Fibroblast of skin of scalp (primary cell): ENCODE data around the gene SPTB.

Experiments
- DNase-seq: peaks from one replicate; pipeline ENCODE4 v3.0.0-alpha.2; 2013

The SPTB gene

DNA sequence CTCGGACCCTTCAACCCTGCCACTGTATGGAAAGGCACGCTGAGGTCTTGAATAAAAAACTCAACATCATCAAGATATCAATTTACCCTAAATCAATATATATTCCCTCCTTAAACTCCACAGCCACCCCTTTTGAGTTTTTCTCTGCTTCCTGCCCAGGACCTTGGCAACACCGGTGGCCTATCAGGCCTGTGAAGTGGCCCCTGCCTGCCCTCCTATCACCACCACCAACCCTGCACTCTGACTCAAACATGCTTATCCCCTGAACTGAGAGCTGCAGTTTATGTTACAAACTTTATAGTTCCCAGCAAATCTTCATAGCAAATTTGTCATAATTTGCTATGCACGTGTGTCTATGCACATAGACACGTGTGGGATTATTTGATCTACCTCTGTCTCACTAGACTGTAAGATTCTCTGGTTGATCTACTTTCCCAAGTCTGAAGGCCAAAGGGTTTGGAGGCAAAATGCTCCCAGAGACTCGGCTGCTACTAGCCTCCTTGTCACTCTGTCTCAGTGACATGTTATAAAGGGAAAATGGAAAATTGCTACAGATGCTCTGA is 63.4 kb downstream of the SPTB start:
- no peak for DNase-seq

DNA sequence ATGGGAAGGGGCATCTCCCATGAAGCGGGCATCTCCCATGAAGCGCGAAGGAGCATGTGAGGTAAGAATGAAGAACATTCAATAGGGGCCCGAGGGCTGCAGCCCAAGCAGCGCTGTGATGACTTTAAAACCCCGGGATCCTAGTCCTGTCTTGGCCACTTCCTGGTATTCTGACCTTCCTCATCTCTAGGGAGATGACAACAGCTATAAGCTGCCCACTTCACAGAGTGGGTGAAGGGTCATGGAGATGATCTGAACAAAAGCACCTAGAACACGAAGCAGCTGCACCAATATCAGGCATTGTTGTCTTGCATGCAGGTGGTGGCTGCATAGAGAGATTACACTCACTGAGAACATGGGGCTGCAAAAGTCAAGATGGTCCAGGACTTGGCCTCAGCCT is 64.5 kb downstream of the SPTB start:
- DNase-seq, result no peak

DNA sequence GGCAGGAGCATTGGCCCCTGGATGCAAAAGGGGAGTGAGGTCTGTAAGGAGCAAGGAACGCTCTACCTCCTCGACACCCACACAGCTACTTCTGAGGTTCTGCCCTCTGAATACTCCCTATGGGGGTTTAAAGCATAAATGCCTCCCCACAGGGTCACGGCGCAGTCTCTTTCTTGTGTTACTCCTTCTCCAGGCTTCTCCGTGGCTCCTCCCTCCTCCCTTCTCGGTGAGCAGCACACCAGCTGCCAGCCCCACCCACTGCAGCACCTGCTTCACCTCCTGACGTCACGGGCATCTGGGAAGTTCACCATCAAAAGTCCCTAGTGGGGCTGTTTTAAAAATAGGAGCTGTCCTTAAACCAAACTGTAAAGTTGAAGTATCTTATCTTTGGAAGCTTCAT is 67.3 kb downstream of the SPTB start:
- no peak for DNase-seq

DNA sequence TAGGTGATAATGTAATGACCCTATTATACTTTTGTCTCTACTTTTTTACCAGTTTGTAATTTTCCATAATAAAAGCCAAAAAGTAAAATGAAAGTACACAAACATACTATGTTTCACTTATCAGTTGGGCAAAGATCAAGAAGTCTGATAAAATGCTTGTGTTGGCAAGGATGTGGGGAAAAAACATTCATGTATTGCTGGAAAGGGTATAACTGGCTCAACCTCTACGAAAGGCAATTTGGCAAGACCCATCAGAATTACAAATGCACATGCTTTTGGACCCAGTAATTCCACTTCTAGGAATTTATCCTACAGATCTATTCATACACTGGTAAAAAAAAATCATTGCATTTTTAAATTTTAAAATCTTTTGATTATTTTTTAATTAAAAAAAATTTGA is 68.0 kb downstream of the SPTB start:
- no peak for DNase-seq

DNA sequence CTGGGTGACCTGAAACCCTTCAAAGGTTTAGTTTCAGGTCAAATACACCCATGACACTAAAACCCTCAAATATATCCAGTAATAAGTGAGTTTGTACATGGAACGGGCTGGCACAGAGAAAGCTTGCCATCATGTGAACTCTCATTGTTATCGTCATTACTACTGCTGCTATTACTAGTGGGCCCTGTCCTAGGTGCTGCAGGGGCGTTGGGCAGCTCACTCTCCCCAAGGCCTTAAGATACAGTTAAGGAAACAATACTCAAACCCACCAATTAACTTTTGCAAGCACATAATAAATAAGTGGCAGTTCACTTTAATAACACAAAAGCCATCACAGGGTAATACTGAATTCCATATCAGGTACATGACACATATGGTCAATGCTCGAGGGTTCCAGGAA is 71.3 kb downstream of the SPTB start:
- DNase-seq, result no peak

DNA sequence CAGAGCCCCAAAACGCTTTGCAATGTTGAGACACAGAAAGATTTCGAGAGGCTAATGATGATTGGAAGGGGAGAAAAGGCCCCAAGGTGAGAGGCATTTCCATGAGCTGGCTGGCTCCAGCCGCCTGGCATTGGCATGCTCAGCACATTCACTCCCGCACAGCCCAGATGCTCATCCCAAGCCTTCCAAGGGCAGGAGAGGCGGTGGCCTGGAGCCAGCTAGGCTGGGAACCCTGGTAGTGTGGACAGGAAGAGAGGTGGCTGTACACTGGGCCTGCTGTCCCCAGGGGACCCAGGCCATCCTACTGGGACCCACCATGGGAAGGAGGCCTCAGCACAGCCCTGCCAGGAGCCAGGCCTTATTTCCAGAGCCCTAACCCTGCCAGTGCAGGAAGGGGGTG is 72.2 kb downstream of the SPTB start:
- DNase-seq, result no peak

DNA sequence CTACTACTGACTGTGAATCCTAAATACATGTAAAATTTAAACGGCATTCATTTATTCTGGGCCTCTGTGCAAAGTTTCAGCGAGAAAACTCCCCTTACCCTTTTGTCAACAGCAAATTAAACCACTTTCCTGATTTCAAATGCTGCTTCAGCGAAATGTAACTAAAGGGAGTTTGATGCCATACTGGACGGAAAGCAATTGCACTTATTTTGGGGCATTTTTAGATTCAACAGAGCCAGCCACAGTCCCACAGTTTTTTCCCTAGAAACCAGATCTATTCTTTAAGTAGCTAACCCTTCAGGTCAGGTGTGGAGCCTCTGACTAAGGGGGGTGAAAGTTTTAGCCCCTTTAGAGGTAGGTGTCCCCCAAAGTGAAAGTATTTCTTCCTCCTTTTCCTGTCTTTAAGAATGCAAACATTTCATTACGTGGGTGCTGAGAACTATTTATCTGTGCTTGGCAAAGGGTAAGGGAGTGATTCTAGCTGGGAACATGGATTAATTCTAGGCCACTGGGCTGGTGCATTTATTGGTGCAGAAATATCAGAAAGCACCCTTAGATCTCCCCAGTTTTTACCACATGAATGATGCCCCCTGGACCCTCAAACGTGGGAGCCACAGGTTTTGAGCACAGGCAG is 72.7 kb downstream of the SPTB start:
- no peak for DNase-seq

DNA sequence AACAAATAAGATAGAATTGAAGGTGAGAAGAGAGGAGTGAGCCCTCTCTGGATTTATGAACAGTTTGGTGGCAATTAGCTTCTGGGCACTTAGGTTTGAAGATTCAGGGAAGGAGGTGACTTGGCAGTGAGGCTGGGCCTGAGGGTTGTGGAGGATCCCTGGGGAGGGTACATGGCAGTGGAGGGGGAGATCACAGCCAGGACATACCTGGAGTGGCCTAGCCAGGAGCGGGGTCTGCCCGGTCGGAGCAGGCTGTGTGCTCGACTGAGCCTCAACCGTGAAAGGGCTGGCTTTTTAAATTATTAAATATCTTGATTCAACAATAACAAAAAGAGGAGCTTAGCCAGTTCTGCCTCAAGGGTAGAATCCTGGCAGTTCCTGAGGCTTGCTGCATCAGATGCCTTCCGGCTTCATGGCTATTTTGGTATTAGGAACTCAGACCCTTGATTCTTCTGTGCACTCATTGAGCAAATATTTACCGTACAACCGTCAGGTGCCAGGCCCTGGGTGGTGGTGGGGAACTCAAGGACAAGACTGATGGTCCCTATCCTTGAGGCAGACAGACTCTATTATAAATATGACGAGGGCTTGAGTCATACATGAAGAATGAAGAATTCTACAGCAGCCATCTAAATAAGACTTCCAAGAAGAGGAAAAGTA is 73.4 kb downstream of the SPTB start:
- DNase-seq, result peak; percentile 87

DNA sequence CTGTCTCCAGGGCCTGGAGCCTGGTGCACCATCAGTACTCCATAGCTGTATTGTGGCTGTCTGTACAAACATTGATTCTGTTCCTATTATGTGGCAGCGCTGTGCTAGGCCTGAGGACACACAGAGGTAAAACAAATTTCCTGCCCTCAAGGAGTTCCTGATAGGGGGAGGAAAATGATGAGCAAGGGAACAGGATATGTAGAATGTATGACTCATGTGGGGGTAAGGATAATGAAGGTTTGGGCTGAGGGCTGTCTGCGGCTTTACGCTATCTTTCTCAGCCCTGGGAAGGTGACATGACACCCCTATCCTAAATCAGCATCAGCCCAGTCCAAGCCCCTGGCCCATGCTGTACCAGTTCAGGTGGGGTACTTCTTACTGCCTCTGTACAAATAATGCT is 74.1 kb downstream of the SPTB start:
- DNase-seq, result peak; percentile 63

DNA sequence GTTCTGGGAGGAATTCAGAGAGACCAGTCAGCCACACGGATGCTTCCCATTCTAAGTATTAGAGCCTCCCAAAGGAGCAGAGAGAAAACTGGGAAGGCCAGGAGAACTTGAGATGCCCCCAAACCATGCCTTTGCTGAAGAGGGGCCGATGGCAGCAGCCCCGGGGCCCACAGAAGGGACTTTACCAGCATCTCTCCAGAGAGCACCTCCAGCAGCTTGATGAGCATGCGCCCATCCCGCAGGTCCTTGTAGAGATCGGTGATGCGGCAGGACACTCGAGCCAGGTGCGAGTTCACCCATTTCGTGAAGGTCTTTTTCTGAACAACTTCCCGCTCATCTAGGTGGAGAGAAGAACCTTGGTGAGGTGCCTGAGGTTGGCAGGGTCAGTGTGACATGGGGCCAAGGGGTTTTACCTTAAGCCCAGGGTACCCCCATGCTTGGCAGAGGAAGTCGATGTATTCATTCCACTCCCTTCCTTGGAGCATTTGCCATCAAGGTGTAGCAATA is 74.9 kb downstream of the SPTB start:
- DNase-seq, result no peak

DNA sequence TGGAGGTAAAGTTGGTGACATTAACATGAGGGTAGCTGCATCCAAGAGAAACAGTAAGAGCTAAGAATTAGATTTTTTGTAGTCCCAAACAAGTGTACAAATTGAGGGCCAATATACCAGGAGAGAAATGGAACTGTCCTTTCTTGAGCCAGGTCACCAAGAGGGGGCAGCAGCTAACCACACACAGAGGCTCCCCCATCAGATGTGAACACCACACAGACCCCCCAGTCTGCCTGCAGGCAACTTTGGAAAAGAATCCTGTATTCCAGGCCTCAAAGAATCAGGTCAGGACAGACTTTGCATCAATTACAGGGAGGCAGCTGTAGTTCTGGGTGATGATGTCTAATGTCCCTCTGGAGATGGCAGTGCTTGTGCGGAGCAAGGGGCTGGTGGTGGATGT is 77.9 kb downstream of the SPTB start:
- DNase-seq, result peak; percentile 40

DNA sequence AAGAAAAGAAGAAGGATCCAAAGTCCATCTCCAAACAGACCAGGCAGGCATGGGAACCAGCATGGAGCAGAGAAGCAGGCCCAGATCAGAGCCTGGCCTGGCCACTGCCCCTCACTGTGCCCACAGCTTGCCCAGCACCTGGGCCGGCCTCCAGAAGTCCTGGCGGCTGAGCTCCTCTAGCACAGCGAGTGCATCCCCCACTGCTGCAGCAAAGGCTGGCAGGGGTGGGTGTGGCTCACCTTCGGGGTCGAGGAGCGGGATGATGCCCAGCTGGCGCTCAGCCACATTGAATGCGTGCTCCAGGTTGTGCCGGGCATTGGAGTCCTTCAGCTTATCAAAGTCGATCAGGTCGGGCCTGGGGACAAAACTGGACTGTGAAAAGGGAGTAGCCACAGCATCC is 78.7 kb downstream of the SPTB start:
- DNase-seq, result no peak

DNA sequence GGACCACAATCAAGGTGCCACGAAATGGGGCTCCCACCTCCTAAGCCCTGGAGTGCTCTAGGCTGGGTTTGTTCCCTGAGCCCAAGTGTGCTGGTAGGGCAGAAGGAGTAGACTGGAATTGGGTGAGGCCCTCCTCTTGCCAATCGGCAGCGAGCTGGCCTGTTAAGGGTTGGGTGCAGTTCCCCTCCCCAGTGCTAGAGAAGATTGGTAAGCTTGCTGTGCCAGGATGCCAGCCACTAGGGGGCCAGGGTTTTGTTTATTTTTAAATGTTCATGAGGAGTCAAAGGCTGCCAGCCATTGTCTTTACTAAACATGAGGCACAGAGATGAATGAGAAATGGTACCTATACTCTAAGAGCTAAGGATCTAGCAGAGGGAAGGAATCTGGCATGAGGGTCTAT is 79.7 kb downstream of the SPTB start:
- DNase-seq, result peak; percentile 58

DNA sequence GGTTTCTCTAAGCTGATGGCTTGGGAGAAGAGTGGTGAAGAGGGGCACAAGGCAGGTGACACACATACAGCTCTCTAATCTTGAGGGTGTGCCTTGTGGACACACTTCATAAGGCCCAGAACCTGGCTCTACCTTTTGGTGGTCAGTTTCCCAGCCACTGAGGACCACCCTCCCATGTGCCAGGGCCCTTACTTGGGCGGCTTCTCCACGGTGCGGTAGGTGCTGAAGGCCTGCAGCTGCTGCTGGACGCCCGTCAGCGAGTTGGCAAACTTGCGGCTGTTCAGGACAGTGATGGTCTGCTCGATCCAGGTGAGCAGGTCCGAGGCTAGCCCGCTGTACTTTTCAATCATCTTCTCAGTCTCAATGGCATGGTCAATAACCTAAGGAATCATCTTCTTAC is 80.2 kb downstream of the SPTB start:
- DNase-seq, result no peak

DNA sequence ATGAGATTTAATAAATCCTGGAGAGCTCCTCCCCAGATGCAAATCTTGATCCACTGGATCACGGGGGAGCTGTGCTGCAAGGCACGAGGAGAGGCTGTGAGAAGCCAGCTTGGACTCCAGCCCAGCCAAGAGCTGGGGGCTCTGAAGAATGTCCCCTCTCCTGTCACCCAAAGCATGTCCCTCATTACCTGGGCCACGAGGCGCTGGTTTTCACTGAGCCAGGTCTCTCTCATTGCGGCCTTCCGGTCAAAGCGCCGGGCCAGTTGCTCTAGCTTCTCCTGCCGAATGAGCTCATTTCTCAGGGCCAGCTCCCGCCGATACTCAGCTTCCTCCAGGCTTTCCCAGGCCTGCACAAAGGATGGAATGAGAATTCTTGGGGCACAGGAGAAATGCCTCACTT is 83.3 kb downstream of the SPTB start:
- no peak for DNase-seq

DNA sequence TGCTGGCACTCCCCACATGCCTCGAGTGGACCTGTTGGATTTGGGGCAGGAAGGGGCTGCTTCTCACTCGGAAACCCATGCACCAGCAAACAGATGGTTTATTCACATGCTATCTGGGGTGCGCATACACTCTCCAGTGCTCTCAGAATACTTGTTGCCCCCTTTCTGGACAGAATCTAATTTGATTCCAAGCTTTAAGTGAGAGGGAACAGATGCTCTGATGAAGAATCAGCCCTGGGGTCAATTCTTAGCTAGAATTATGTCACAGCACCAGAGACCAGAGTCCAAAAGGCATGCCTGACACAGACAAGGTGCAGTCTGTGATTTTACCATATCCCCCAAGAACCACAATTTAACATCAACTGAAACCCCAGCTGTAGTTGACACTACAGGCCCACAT is 83.8 kb downstream of the SPTB start:
- no peak for DNase-seq

DNA sequence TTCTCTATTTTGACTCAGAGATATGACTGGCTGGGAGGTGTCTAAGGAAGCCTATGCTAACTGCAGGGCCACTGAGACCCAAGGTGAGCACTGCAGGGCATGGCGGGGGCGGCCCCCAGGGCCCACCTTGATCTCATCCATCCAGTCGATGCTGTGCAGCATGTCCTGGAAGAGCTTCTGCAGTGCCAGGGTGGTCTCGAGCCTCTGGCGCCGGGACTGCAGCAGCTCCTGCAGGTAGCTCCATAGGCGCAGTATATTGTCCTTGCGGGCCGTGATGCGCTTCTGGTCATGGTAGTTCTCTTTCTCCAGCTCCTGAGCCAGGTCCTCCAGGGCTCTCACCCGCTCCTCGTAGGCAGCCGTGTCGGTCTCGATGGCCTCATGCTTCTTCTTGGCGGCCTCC is 84.5 kb downstream of the SPTB start:
- no peak for DNase-seq

DNA sequence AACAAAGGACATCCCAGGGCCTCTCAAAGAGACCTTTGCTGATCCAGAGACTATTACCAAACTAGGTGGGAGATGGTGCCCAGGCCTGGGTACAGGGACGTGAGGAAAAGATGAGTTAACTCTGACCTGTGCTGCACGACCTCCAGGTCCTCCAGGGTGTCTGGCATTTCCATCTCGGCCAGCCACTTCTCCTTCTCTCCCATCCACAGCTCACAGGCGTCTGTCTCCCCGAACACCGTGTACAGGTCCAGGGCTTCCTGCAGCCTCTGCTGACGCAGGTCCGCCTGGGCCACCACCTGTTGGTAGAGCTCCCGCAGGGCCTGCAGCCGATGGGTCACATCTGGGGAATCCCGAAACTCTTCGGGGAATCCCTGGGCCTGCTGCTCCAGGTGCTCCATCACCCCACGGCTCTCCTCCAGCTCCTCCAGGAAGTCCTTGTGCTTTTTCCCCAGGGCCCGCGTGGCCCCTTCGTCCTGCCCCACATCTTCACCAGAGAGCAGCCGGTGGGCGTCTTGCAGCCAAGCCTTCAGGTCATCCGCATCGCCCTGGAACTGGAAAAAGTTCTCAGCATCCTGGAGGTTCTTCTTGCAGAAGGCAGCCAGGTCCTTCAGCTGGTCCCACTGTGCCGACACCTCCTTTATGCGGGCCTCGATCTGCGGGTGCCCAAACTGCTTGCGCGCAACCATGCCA is 86.7 kb downstream of the SPTB start:
- no peak for DNase-seq

DNA sequence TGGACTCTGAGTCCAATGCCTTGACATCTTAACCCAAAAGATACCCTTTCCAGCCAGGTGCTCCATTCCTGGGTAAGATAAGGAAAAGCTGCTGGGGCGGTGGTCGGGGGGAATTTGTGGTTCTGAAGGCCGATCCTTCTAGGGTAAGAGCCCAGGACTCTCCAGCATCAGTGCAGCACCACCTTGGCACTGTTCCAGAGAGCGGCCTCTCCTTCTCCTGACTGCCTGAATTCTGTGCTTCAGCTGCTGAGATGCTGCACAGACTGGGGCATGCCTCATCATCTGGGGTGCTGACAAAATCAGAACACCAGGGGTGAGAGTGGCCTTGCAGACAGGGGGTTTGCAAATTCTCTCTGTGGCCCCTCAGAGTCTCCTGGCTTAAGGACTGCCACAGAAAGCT is 87.5 kb downstream of the SPTB start:
- DNase-seq, result no peak

DNA sequence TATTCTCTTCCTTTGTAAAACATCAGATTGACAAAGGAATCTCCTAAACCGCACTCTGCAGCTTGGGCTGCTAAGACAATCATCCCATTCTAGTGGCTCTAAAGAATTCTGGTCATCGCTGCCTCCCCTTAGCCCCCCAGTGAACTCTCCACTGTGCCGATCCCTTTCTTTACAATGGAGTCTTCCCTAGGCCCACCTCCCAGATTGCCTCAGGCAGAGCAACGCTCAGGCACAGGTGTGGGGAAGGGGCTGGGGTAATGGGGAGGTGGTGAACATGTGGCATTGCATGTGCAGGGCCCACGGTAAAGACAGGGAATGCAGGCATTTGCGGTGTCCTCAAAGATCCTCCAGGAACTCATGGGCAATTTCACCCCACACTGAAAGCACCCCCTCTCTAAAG is 89.2 kb downstream of the SPTB start:
- no peak for DNase-seq

DNA sequence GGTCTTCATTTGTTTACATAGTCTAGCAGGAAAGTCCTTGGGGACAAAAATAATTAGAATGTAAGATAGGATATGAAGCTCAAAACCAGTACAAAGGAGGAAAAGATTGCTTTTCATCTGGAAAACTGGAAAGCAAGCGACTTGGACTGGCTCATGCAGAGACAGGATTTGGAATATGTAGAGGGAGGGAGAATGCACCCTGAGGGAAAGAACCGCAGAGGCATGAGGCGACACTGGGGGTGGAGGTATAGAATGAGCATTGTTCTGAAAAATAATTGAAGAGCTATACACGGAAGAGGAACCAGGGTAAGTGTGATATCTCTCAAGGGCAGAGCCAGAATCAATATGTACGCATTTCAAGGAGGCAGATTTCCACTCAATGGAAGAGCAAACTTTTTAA is 90.0 kb downstream of the SPTB start:
- DNase-seq, result no peak

DNA sequence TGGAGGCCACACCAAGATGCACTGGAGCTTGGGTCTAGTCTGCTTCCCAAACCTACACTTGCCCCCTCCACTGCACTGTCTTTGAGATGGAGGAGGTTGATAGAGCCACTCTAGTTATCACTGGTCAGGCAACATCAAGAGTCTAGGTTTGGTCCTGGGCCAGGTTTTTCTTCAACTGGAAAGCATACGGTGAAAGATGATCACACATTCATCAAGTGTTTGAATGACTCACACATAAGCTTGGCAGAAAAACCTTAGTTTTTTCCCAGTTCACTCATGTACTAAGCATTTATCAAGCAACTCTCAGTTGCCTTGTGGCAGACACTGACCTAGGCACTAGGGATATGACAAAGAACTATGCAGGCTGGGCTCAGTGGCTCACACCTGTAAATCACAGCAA is 91.0 kb downstream of the SPTB start:
- DNase-seq, result peak; percentile 93

DNA sequence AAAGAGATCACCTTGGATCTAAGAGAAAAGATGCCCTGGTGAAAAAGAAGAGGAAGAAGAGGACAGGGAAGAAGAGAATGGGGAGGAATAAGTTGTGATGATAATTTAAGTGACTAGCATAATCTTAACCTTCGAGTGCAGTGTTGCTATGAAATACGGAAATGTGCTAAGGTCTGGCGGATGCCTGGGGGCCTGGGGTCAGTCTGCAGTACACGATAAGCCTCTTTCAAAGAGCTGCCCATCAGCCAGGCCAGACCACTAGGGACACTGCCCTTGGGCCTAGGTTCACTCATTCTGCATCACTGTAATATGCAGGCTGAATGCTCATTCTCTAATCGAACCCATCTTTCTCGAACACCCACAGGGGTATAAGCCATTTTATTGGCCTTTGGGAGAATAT is 92.1 kb downstream of the SPTB start:
- no peak for DNase-seq
